HCT116 (cell line): ENCODE measurements around the gene ATG4C.

ENCODE experiments used
- EGR1 ChIP-seq: IDR thresholded peaks from 2 replicates; pipeline ENCODE4 v1.6.1; 2012; ENCODE audit warnings: low read depth
- EZH2 ChIP-seq: fragments of 200-600 bp; sonication (generic); IDR thresholded peaks from 2 replicates; pipeline ENCODE4 v1.6.1; 2017; ENCODE audit warnings: antibody characterized with exemption, mixed run types
- EZH2phosphoT487 ChIP-seq: fragments of 200-600 bp; IDR thresholded peaks from 2 replicates; pipeline ENCODE4 v1.6.1; 2018; ENCODE audit warnings: antibody characterized with exemption, borderline replicate concordance
- MAX ChIP-seq: IDR thresholded peaks from 2 replicates; pipeline ENCODE4 v1.6.1; 2012
- POLR2A ChIP-seq: IDR thresholded peaks from 2 replicates; pipeline ENCODE4 v1.7.0; 2011; ENCODE audit warnings: borderline replicate concordance; ENCODE audit not compliant: insufficient read depth, insufficient read length; ENCODE audit errors: extremely low read depth
- POLR2AphosphoS5 ChIP-seq: IDR thresholded peaks from 2 replicates; pipeline ENCODE4 v1.6.1; 2011; ENCODE audit warnings: mild to moderate bottlenecking, low read depth, low read length, moderate library complexity
- REST ChIP-seq: IDR thresholded peaks from 2 replicates; pipeline ENCODE4 v1.6.1; 2012; ENCODE audit warnings: low read depth
- SP1 ChIP-seq: IDR thresholded peaks from 2 replicates; pipeline ENCODE4 v1.6.1; 2012; ENCODE audit warnings: low read depth
- TF ChIP-seq, protein P1 (sequence below), 3 experiments: fragments of 200-600 bp in 1 of 3; sonication (generic) in 1 of 3; IDR thresholded peaks in 2 of 3; conservative IDR thresholded peaks in 1 of 3; 2 replicates each; pipeline ENCODE4 v1.5.1; 2012 to 2017; ENCODE audit warnings: low read depth in 2 of 3, low read length in 2 of 3, antibody characterized with exemption in 1 of 3, borderline replicate concordance in 1 of 3, control low read depth in 1 of 3, mild to moderate bottlenecking in 1 of 3, mixed read lengths in 1 of 3, mixed run types in 1 of 3, moderate library complexity in 1 of 3; ENCODE audit not compliant: insufficient read depth in 1 of 3
- TF ChIP-seq, protein P2 (sequence below): IDR thresholded peaks from 2 replicates; pipeline ENCODE4 v1.6.1; 2012

- TF ChIP-seq, protein P1, sequence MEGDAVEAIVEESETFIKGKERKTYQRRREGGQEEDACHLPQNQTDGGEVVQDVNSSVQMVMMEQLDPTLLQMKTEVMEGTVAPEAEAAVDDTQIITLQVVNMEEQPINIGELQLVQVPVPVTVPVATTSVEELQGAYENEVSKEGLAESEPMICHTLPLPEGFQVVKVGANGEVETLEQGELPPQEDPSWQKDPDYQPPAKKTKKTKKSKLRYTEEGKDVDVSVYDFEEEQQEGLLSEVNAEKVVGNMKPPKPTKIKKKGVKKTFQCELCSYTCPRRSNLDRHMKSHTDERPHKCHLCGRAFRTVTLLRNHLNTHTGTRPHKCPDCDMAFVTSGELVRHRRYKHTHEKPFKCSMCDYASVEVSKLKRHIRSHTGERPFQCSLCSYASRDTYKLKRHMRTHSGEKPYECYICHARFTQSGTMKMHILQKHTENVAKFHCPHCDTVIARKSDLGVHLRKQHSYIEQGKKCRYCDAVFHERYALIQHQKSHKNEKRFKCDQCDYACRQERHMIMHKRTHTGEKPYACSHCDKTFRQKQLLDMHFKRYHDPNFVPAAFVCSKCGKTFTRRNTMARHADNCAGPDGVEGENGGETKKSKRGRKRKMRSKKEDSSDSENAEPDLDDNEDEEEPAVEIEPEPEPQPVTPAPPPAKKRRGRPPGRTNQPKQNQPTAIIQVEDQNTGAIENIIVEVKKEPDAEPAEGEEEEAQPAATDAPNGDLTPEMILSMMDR (IDR thresholded peaks at IDR 0.05 in 2 of 3, conservative IDR thresholded peaks at IDR 0.05 in 1 of 3; ENCODE audit: borderline replicate concordance in 1 of 3, insufficient read depth in 1 of 3, low read depth in 2 of 3, low read length in 2 of 3): no peak
- TF ChIP-seq, protein P2, sequence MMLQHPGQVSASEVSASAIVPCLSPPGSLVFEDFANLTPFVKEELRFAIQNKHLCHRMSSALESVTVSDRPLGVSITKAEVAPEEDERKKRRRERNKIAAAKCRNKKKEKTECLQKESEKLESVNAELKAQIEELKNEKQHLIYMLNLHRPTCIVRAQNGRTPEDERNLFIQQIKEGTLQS: no peak
- TF ChIP-seq POLR2A: no peak
- TF ChIP-seq EZH2phosphoT487: no peak
- TF ChIP-seq EGR1: no peak
- no peak for TF ChIP-seq MAX
- TF ChIP-seq POLR2AphosphoS5: no peak
- TF ChIP-seq EZH2: no peak
- TF ChIP-seq SP1: no peak
- TF ChIP-seq REST: no peak
Measured at GRCh38 chr1:62897788-62898187, 113.9 kb downstream of the ATG4C start.
